Measurements from ENCODE around the gene IZUMO2.
A peak's percentile ranks its signal among the peaks of the same experiment; 100 is the strongest.
"Not testable (repeated sequence)": the region's sequence is repeated elsewhere in the genome, so short reads cannot be mapped to it uniquely, and the experiment has no call there.

The IZUMO2 gene

GRCh38 chr19:50181121-50181520 is 18.0 kb upstream of the IZUMO2 start:
- no peak for DNase-seq

GRCh38 chr19:50178859-50179537 is 15.9 kb upstream of the IZUMO2 start:
- DNase-seq, result no peak

- no peak for DNase-seq
Measured at GRCh38 chr19:50178320-50178719, 15.2 kb upstream of the IZUMO2 start.

GRCh38 chr19:50176775-50177174 is 13.7 kb upstream of the IZUMO2 start:
- no peak for DNase-seq

- no peak for DNase-seq
Measured at GRCh38 chr19:50175924-50176323, 12.8 kb upstream of the IZUMO2 start.

GRCh38 chr19:50174100-50174793 is 11.2 kb upstream of the IZUMO2 start:
- no peak for DNase-seq

GRCh38 chr19:50173127-50173526 is 10.0 kb upstream of the IZUMO2 start:
- no peak for DNase-seq

- no peak for DNase-seq
Measured at GRCh38 chr19:50172726-50173125, 9.6 kb upstream of the IZUMO2 start.

- DNase-seq, result no peak
Measured at GRCh38 chr19:50171752-50172151, 8.7 kb upstream of the IZUMO2 start.

GRCh38 chr19:50167314-50167721 is 4.2 kb upstream of the IZUMO2 start:
- DNase-seq, result peak; percentile 2

- DNase-seq, result no peak
Measured at GRCh38 chr19:50159078-50159477, 4.0 kb downstream of the IZUMO2 start.

GRCh38 chr19:50158577-50158976 is 4.5 kb downstream of the IZUMO2 start:
- DNase-seq, result no peak

GRCh38 chr19:50155520-50156109 is 7.5 kb downstream of the IZUMO2 start:
- DNase-seq, result no peak

GRCh38 chr19:50154529-50154928 is 8.6 kb downstream of the IZUMO2 start:
- no peak for DNase-seq

GRCh38 chr19:50152578-50152977 is 10.5 kb downstream of the IZUMO2 start:
- no peak for DNase-seq

- no peak for DNase-seq
Measured at GRCh38 chr19:50148528-50148927, 14.6 kb downstream of the IZUMO2 start.

- DNase-seq, result peak; percentile 83
Measured at GRCh38 chr19:50147462-50148423, 15.3 kb downstream of the IZUMO2 start.

GRCh38 chr19:50141921-50142320 is 21.2 kb downstream of the IZUMO2 start:
- DNase-seq, result not testable (repeated sequence)

GRCh38 chr19:50140118-50140845 is 22.8 kb downstream of the IZUMO2 start:
- not testable (repeated sequence) for DNase-seq

GRCh38 chr19:50136603-50137365 is 26.3 kb downstream of the IZUMO2 start:
- DNase-seq, result not testable (repeated sequence)

- not testable (repeated sequence) for DNase-seq
Measured at GRCh38 chr19:50135856-50136602, 27.1 kb downstream of the IZUMO2 start.

Data from NCI-H345 (cell line).